HG02798 (cell line): ENCODE data around the gene PDE3B.
"Not testable (repeated sequence)": the region's sequence is repeated elsewhere in the genome, so short reads cannot be mapped to it uniquely, and the experiment has no call there.

Experiments used
- ATAC-seq: cut with Tn5 transposase; IDR thresholded peaks from one replicate; pipeline ENCODE4 v1.9.1; 2021; ENCODE audit warnings: mild to moderate bottlenecking; ENCODE audit not compliant: unreplicated experiment, poor library complexity

PDE3B gene

DNA sequence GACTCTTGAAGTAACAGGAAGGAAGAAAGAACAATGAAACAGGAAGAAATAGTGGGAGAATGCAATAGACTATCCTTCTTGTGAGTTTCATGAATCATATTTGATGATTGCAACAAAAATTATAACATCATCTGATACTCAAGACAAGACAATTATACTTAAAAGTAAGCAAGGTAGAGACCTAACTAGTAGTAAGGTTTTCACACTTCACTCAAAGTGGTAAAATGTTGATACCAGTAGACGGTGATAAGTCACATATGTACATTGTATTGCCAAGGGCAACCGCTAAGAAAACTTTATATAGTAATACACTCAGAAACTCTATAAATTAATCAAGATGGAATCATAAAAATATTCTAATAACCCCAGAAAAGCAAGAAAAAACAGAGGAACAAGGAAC lies 140.6 kb downstream of the PDE3B start:
- ATAC-seq, result no peak

- no peak for ATAC-seq
These were observed 146.4 kb downstream of the PDE3B start for GRCh38 chr11:14789879-14790484.

- no peak for ATAC-seq
These were observed 149.9 kb downstream of the PDE3B start for GRCh38 chr11:14793546-14793945.

- not testable (repeated sequence) for ATAC-seq
These were observed 152.4 kb downstream of the PDE3B start for GRCh38 chr11:14796028-14796427.

DNA sequence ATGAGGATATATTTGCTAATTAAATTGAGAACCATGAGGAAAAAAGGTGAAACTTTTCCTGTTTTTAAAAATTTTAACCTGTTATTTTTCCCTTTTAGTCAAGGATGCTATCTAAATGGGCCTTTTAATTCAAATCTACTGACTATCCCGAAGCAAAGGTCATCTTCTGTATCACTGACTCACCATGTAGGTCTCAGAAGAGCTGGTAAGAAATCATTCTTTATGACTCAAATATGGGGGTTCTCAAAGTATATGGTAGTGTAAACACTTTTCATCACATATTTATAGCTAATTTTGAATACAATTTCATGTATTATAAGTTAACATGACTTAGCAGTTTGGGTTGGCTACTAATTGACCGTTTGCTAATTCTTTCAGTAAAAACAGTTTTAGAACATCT lies 160.2 kb downstream of the PDE3B start:
- no peak for ATAC-seq

DNA sequence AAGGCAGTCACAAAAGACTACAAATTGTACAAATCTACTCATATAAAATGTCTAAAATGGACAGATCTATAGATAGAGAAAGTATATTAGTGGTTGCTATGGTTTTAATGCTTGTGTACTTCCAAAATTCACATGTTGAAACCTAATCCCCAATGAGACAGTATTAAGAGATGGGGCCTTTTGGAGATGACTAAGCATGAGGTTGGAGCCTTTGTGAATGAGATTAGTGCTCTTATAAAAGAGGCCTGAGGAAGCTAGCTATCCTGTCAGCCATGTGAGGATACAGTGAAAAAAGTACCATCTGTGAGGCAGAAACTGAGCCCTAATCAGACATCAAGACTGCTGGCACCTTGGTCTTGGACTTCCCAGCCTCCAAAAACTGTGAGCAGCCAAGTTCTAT lies 165.9 kb downstream of the PDE3B start:
- ATAC-seq, result no peak

- ATAC-seq, result no peak
These were observed 169.2 kb downstream of the PDE3B start for GRCh38 chr11:14812757-14813156.

- ATAC-seq, result no peak
These were observed 169.9 kb downstream of the PDE3B start for GRCh38 chr11:14813516-14813915.

DNA sequence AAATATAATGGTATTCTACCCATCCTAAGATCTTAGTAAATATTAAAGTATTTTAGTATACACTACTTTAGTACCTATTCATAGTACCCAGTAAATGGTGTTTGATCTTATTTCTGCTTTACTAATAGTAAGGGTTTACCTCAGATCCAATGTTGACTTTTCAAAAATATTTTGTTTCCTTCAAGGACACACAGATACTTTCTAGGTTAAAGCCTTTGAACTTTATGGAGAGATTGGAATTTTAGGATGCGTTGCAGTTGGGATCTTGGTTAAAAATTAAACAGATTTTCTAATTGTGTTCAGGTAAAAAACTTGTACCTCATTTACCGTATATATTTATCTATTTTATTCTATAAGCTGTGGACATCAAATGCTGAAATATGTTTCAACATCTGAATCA lies 175.2 kb downstream of the PDE3B start:
- no peak for ATAC-seq

GRCh38 chr11:14819596-14819995 lies 176.0 kb downstream of the PDE3B start:
- no peak for ATAC-seq

- ATAC-seq, result no peak
These were observed 177.4 kb downstream of the PDE3B start for GRCh38 chr11:14821031-14821430.

DNA sequence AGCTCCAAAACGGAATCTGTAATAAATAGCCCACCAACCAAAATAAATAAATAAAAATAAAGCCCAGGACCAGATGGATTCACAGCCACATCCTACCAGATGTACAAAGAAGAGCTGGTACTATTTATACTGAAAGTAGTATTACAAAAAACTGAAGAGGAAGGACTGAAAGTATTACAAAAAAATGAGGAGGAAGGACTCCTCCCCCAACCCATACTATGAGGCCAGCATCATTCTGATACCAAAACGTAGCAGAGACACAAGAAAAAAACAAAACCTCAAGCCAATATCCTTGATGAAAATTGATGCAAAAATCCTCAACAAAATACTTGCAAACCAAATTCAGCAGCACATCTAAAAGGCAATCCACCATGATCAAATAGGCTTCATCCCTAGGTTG lies 183.0 kb downstream of the PDE3B start:
- no peak for ATAC-seq

DNA sequence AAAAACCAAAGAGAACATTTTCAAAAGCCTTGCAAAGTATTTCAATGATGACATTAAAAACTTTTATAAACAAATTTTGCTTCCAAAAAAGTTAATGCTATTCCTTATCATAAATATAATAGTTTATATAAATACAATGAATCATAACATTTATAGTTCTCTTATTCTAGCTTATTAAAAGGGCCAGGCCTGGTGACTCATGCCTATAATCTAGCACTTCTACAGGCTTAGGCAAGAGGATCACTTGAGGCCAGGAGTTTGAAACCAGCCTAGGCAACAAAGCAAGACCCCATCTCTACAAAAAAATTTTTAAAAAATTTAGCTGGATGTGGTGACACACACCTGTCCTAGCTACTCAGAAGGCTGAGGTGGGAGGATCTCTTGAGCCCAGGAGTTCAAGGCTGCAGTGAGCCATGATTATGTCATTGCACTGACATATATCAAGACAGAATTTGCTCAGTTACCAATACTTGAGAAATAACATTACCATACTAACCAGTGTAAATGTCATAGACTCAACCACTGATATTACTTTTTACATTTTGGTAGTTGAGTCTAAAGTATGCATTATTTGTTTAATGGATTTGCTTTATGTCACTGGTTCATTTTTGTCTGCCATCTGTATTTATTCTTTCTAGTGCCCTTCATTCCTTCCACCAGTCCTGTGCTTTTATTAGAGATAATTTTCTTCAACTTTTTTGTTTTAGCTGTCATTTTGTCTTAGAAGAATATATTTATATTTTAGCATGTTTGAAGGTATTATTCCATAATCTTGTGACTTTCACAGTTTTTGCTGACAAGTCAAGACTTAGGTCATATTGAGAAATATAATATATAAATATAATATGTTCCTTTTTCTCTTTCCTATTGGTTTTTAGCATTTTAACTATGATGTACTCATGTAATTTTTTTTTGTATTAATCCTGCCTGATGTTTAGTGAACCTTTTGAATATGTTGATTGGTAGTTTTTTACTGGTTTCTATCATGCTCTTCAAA lies 192.2 kb downstream of the PDE3B start:
- no peak for ATAC-seq

DNA sequence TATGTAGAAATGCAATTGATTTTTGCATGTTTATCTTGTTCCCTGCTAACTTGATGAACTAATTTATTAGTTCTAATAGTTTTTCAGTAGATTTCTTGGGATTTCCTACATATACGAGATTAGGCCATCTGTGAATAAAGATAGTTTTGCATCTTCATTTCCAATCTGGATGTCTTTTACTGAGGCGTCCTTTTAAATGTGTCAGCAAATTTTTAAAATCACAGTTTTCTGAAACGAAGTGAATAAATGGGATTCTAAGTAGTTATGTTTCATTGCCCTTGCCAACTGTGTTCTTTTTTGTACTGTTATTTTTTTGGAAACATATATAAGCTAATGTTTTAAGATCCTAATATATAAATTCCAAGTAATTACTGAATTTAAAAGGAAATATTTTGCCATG lies 198.4 kb downstream of the PDE3B start:
- ATAC-seq, result no peak

DNA sequence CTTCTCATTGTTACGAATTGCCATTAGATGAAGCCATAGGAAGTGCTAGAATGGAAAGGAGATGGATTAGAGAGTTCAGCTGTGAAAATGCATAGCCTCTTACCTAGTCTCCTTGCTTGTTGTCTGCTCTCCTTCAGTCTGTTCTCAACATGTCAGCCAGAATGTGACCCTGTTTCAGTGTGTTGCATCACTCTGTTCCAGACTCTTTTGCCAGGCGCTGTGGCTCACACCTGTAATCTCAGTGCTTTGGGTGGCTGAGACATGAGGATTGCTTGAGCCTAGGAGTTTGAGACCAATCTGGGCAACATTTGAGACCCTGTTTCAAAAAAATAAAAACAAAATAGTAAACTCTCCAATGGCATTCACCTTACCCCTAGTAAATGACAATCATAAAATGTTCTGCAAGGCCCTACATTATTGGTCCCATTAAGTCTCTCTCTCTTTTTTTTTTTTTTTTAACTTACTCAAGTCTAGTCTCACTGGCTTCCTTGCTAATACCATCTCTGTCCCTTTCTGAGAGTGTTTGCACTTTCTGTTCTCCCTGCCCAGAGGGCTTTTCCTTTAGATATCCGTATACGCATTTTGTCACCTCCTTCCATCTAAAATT lies 209.1 kb downstream of the PDE3B start:
- ATAC-seq, result no peak

- ATAC-seq, result no peak
These were observed 210.5 kb downstream of the PDE3B start for GRCh38 chr11:14854057-14854456.

DNA sequence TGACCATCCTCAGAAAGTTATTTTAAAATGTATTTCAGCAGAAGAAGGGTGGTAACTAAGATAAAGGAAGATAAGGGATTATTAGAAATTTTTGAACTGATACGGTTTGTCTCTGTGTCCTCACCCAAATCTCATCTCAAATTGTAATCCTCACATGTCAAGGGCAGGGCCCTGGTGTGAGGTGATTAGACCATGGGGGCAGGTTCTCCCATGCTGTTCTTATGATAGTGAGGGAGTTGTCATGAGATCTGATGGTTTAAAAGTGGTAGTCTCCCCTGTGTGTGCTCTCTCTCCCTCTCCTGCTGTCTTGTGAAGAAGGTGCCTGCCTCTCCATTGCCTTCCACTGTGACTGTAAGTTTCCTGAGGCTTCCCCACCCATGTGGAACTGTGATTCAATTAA lies 212.3 kb downstream of the PDE3B start:
- no peak for ATAC-seq

- ATAC-seq, result no peak
These were observed 214.0 kb downstream of the PDE3B start for GRCh38 chr11:14857621-14858020.

DNA sequence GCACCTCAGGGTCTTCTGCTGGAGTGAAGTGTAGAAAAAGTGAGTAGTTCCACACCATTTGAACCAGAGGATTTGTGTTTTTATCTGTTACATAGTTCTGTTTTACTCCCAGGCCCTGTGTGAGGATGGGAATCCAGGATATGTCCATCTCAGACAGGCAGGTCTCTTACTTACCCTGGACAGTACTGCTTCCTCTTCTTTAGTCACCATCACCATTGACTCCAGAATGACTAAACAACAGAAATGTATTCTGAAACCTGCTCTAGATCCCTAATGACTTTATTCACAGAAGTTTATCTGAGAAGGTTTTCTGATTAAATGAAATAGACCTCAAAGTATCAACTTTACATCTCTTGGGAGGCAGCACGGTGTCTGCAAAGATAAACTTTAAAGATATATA lies 214.8 kb downstream of the PDE3B start:
- ATAC-seq, result no peak

GRCh38 chr11:14860511-14860910 lies 216.9 kb downstream of the PDE3B start:
- no peak for ATAC-seq

GRCh38 chr11:14861680-14862079 lies 218.1 kb downstream of the PDE3B start:
- ATAC-seq, result no peak
